HG02759 (cell line): ENCODE data around the gene PECR.
A peak's percentile ranks its signal among the peaks of the same experiment; 100 is the strongest.

Experiments used
- ATAC-seq: cut with Tn5 transposase; IDR thresholded peaks from one replicate; pipeline ENCODE4 v1.9.1; 2021; ENCODE audit warnings: mild to moderate bottlenecking, moderate library complexity; ENCODE audit not compliant: unreplicated experiment

The PECR gene

GRCh38 chr2:216081487-216082116, at the start of gene PECR, which contains the start of gene TMEM169:
TSS of gene PECR (minus strand) at chr2:216081809. CDS start at chr2:216081741, 68 bp downstream.
TSS of gene TMEM169 (plus strand) at chr2:216081919. CDS start at chr2:216095964, 14,045 bp downstream.
- peak; percentile 96 for ATAC-seq

GRCh38 chr2:216130346-216130971, 48.9 kb upstream of the PECR start:
- no peak for ATAC-seq

GRCh38 chr2:216126943-216127342, 45.3 kb upstream of the PECR start:
- ATAC-seq: no peak

GRCh38 chr2:216121255-216121654, 39.6 kb upstream of the PECR start:
- no peak for ATAC-seq

GRCh38 chr2:216119986-216120385, 38.4 kb upstream of the PECR start:
- ATAC-seq: no peak

GRCh38 chr2:216119146-216119545, 37.5 kb upstream of the PECR start:
- no peak for ATAC-seq

- no peak for ATAC-seq
These were observed 36.9 kb upstream of the PECR start for GRCh38 chr2:216118474-216118873.

GRCh38 chr2:216117561-216118340, 36.1 kb upstream of the PECR start:
- no peak for ATAC-seq

- ATAC-seq: no peak
These were observed 34.8 kb upstream of the PECR start for GRCh38 chr2:216116418-216116817.

- ATAC-seq: peak; percentile 51
These were observed 33.3 kb upstream of the PECR start for GRCh38 chr2:216114714-216115531.

GRCh38 chr2:216114382-216114713, 32.7 kb upstream of the PECR start:
- peak; percentile 0 for ATAC-seq

- peak; percentile 67 for ATAC-seq
These were observed 32.0 kb upstream of the PECR start for GRCh38 chr2:216113572-216113971.

- no peak for ATAC-seq
These were observed 31.3 kb upstream of the PECR start for GRCh38 chr2:216112926-216113325.

GRCh38 chr2:216111122-216111521, 29.5 kb upstream of the PECR start:
- ATAC-seq: no peak

- no peak for ATAC-seq
These were observed 29.0 kb upstream of the PECR start for GRCh38 chr2:216110620-216111019.

- no peak for ATAC-seq
These were observed 28.5 kb upstream of the PECR start for GRCh38 chr2:216109962-216110614.

GRCh38 chr2:216108967-216109921, 27.6 kb upstream of the PECR start, which contains the start of gene XRCC5:
TSS of gene XRCC5 (plus strand) at chr2:216109348. CDS start at chr2:216109437, 89 bp downstream.
- ATAC-seq: peak; percentile 59

- ATAC-seq: no peak
These were observed 26.8 kb upstream of the PECR start for GRCh38 chr2:216108310-216108966.

GRCh38 chr2:216107760-216108159, 26.2 kb upstream of the PECR start:
- no peak for ATAC-seq
